Measurements from ENCODE around the gene HNRNPR.

Gene HNRNPR

GRCh38 chr1:23358310-23358875 is 14.3 kb upstream of the HNRNPR start:
- Histone ChIP-seq H3K27me3 (ENCODE audit: low read depth, low read length) (no peaks in the 10 kb centered on the region), H3K4me2 (ENCODE audit: low read length) (no peak overlapping the region), H3K79me2 (ENCODE audit: low read length) (no peaks in the 10 kb centered on the region), H3K4me1 (ENCODE audit: low read length) (no peaks in the 10 kb centered on the region), H3K9me3 (ENCODE audit: insufficient read depth, low read length) (peaks cover 17% of the 10 kb centered on the region; the same call in 1 of the 2 replicates), H3K9ac (ENCODE audit: low read length) (no peak overlapping the region), H4K20me1 (ENCODE audit: insufficient read depth, low read length) (no peaks in the 10 kb centered on the region), H2AFZ (ENCODE audit: low read depth, low read length) (no peak overlapping the region), H3K4me3 (ENCODE audit: low read length) (no peak overlapping the region), H3K27ac (ENCODE audit: low read length) (no peak overlapping the region), H3K36me3 (replicated peaks; ENCODE audit: low read depth, low read length) (peaks cover 36% of the 10 kb centered on the region)
- no peak for TF ChIP-seq EZH2phosphoT487 (IDR thresholded peaks at IDR 0.05; ENCODE audit: low read depth)
- TF ChIP-seq, protein P1, sequence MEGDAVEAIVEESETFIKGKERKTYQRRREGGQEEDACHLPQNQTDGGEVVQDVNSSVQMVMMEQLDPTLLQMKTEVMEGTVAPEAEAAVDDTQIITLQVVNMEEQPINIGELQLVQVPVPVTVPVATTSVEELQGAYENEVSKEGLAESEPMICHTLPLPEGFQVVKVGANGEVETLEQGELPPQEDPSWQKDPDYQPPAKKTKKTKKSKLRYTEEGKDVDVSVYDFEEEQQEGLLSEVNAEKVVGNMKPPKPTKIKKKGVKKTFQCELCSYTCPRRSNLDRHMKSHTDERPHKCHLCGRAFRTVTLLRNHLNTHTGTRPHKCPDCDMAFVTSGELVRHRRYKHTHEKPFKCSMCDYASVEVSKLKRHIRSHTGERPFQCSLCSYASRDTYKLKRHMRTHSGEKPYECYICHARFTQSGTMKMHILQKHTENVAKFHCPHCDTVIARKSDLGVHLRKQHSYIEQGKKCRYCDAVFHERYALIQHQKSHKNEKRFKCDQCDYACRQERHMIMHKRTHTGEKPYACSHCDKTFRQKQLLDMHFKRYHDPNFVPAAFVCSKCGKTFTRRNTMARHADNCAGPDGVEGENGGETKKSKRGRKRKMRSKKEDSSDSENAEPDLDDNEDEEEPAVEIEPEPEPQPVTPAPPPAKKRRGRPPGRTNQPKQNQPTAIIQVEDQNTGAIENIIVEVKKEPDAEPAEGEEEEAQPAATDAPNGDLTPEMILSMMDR (IDR thresholded peaks at IDR 0.05; ENCODE audit: low read depth, low read length) = no peak

- no peak overlapping the region for H3K4me3 ChIP-seq (ENCODE audit: low read length)
- H3K27me3 ChIP-seq (ENCODE audit: low read depth, low read length) = no peaks in the 10 kb centered on the region
- no peak for TF ChIP-seq EZH2phosphoT487 (IDR thresholded peaks at IDR 0.05; ENCODE audit: low read depth)
- TF ChIP-seq, protein P1 (IDR thresholded peaks at IDR 0.05; ENCODE audit: low read depth, low read length) = no peak
- H3K4me2 ChIP-seq (ENCODE audit: low read length) = no peak overlapping the region
- H3K36me3 ChIP-seq (replicated peaks; ENCODE audit: low read depth, low read length) = peaks cover 27% of the 10 kb centered on the region
- H3K9me3 ChIP-seq (ENCODE audit: insufficient read depth, low read length) = peaks cover 10% of the 10 kb centered on the region; the same call in 1 of the 2 replicates
- no peaks in the 10 kb centered on the region for H4K20me1 ChIP-seq (ENCODE audit: insufficient read depth, low read length)
- H3K9ac ChIP-seq (ENCODE audit: low read length) = no peak overlapping the region
- H2AFZ ChIP-seq (ENCODE audit: low read depth, low read length) = no peak overlapping the region
- no peaks in the 10 kb centered on the region for H3K4me1 ChIP-seq (ENCODE audit: low read length)
- no peaks in the 10 kb centered on the region for H3K79me2 ChIP-seq (ENCODE audit: low read length)
- H3K27ac ChIP-seq (ENCODE audit: low read length) = no peak overlapping the region
Observed at GRCh38 chr1:23357138-23357908, 13.2 kb upstream of the HNRNPR start.

- Histone ChIP-seq H3K4me1 (ENCODE audit: low read length) (no peaks in the 10 kb centered on the region), H4K20me1 (ENCODE audit: insufficient read depth, low read length) (no peaks in the 10 kb centered on the region), H3K79me2 (ENCODE audit: low read length) (no peaks in the 10 kb centered on the region), H2AFZ (ENCODE audit: low read depth, low read length) (no peak overlapping the region), H3K9ac (ENCODE audit: low read length) (no peak overlapping the region), H3K36me3 (replicated peaks; ENCODE audit: low read depth, low read length) (peaks cover 19% of the 10 kb centered on the region), H3K27ac (ENCODE audit: low read length) (no peak overlapping the region), H3K27me3 (ENCODE audit: low read depth, low read length) (no peaks in the 10 kb centered on the region), H3K4me3 (ENCODE audit: low read length) (no peak overlapping the region), H3K4me2 (ENCODE audit: low read length) (no peak overlapping the region), H3K9me3 (ENCODE audit: insufficient read depth, low read length) (peaks cover 3% of the 10 kb centered on the region; the same call in 1 of the 2 replicates)
- TF ChIP-seq, protein P1 (IDR thresholded peaks at IDR 0.05; ENCODE audit: low read depth, low read length) = no peak
- TF ChIP-seq EZH2phosphoT487 (IDR thresholded peaks at IDR 0.05; ENCODE audit: low read depth) = no peak
Observed at GRCh38 chr1:23356471-23357137, 12.5 kb upstream of the HNRNPR start.

- no peak overlapping the region for H3K9ac ChIP-seq (ENCODE audit: low read length)
- H3K27ac ChIP-seq (ENCODE audit: low read length) = no peak overlapping the region
- no peak overlapping the region for H3K4me2 ChIP-seq (ENCODE audit: low read length)
- no peaks in the 10 kb centered on the region for H3K9me3 ChIP-seq (ENCODE audit: insufficient read depth, low read length)
- H3K36me3 ChIP-seq (replicated peaks; ENCODE audit: low read depth, low read length) = no peaks in the 10 kb centered on the region
- H3K4me3 ChIP-seq (ENCODE audit: low read length) = no peak overlapping the region
- no peaks in the 10 kb centered on the region for H3K4me1 ChIP-seq (ENCODE audit: low read length)
- TF ChIP-seq, protein P1 (IDR thresholded peaks at IDR 0.05; ENCODE audit: low read depth, low read length) = no peak
- no peak for TF ChIP-seq EZH2phosphoT487 (IDR thresholded peaks at IDR 0.05; ENCODE audit: low read depth)
- no peak overlapping the region for H2AFZ ChIP-seq (ENCODE audit: low read depth, low read length)
- no peaks in the 10 kb centered on the region for H4K20me1 ChIP-seq (ENCODE audit: insufficient read depth, low read length)
- H3K79me2 ChIP-seq (ENCODE audit: low read length) = no peaks in the 10 kb centered on the region
- H3K27me3 ChIP-seq (ENCODE audit: low read depth, low read length) = no peaks in the 10 kb centered on the region
Observed at GRCh38 chr1:23354245-23354644, 10.2 kb upstream of the HNRNPR start.

All from OCI-LY3 (cell line).